HCT116 (cell line): ENCODE measurements around the gene SIRPB2. TPM values are rescaled to one million over a fixed set of nuclear protein-coding genes. Genes with fewer than 3 reads are reported as not detected.

Experiments
- ATAC-seq: fragments of 200-7000 bp; cut with Tn5 transposase; 2 replicates; pipeline ENCODE4 v1.9.1; 2020; ENCODE audit warnings: mild to moderate bottlenecking, moderate library complexity
- BruUV-seq: library from RNA; stranded (reverse); fragments of 400-500 nt; replicated peaks from 2 replicates; lab custom pipeline; 2021; lab: Mats Ljungman, UMichigan
- CTCF ChIA-PET: fragments of 300-600 bp; sonication (Branson Sonifier 250); formaldehyde crosslinking; loops from one replicate; lab custom pipeline; 2021; ENCODE audit warnings: antibody characterized with exemption; lab: Charles Lee
- POLR2A ChIA-PET: fragments of 300-600, 350-600 bp; sonication (Branson Sonifier 250); formaldehyde crosslinking; loops from one replicate; lab custom pipeline; 2021; ENCODE audit warnings: antibody characterized with exemption; lab: Charles Lee
- RAD21 ChIA-PET, 2 experiments: fragments of 300-600 bp; sonication (Branson Sonifier 250); formaldehyde crosslinking; loops; one replicate each; lab custom pipeline; 2023; ENCODE audit warnings: low total read pairs in 2 of 2; ENCODE audit not compliant: uncharacterized antibody in 2 of 2, unreplicated experiment in 2 of 2, low non-redundant PET in 1 of 2; lab: Charles Lee
- DNase-seq: peaks from one replicate; pipeline ENCODE4 v3.0.0-alpha.2; 2010; ENCODE audit warnings: low read depth, low spot score
- H2AFZ ChIP-seq: fragments of 200-600 bp; shearing (Covaris generic), sonication (generic); 2 replicates; pipeline ENCODE4 v1.6.1; 2017; ENCODE audit warnings: low read depth, mixed run types, mixed read lengths, antibody characterized with exemption, low read length; ENCODE audit not compliant: poor library complexity, severe bottlenecking
- H3K27ac ChIP-seq: 2 replicates; pipeline ENCODE4 v1.5.1; 2012; ENCODE audit warnings: low read depth, low read length
- H3K27me3 ChIP-seq: fragments of 200-600 bp; sonication (generic); 2 replicates; pipeline ENCODE4 v1.6.1; 2016; ENCODE audit warnings: mixed run types, low read length, mixed read lengths; ENCODE audit not compliant: insufficient read depth
- H3K36me3 ChIP-seq, 2 experiments: fragments of 200-500 bp in 1 of 2; fragments of 200-600 bp in 1 of 2; sonication (Bioruptor generic) in 1 of 2; sonication (generic) in 1 of 2; 2 replicates each; pipeline versions ENCODE4 v1.5.1 to v1.6.1; 2014 to 2016; ENCODE audit warnings: low read length in 2 of 2, inconsistent platforms in 1 of 2, mixed read lengths in 1 of 2, mixed run types in 1 of 2; ENCODE audit not compliant: insufficient read depth in 2 of 2, control insufficient read depth in 1 of 2
- H3K4me1 ChIP-seq, 2 experiments: fragments of 200-600 bp in 1 of 2; sonication (generic) in 1 of 2; 2 replicates each; pipeline versions ENCODE4 v1.5.1 to v1.6.1; 2012 to 2017; ENCODE audit warnings: low read length in 2 of 2, inconsistent platforms in 1 of 2, mild to moderate bottlenecking in 1 of 2, mixed read lengths in 1 of 2, mixed run types in 1 of 2, moderate library complexity in 1 of 2; ENCODE audit not compliant: insufficient read depth in 2 of 2, control insufficient read depth in 1 of 2
- H3K4me2 ChIP-seq: fragments of 200-600 bp; sonication (generic); 2 replicates; pipeline ENCODE4 v1.6.1; 2017; ENCODE audit warnings: mixed run types, low read length, mixed read lengths
- H3K4me3 ChIP-seq, 2 experiments: fragments of 200-600 bp in 1 of 2; sonication (generic) in 1 of 2; replicated peaks in 1 of 2; 2 replicates each; pipeline ENCODE4 v1.5.1; 2011 to 2016; ENCODE audit warnings: low read length in 2 of 2, control low read depth in 1 of 2, low read depth in 1 of 2, mild to moderate bottlenecking in 1 of 2, mixed read lengths in 1 of 2, mixed run types in 1 of 2
- H3K79me2 ChIP-seq: fragments of 200-600 bp; sonication (generic); 2 replicates; pipeline ENCODE4 v1.6.1; 2017; ENCODE audit warnings: mild to moderate bottlenecking, mixed run types, low read length, moderate library complexity, mixed read lengths; ENCODE audit not compliant: insufficient read depth
- H3K9ac ChIP-seq: fragments of 200-600 bp; sonication (generic); 2 replicates; pipeline ENCODE4 v1.6.1; 2016; ENCODE audit warnings: low read length, mixed read lengths
- H3K9me2 ChIP-seq: fragments of 200-600 bp; sonication (generic), shearing (Covaris generic); 2 replicates; pipeline ENCODE4 v1.6.1; 2017; ENCODE audit warnings: mixed run types, mild to moderate bottlenecking, moderate library complexity; ENCODE audit not compliant: insufficient read depth
- H3K9me3 ChIP-seq, 2 experiments: fragments of 200-500 bp in 1 of 2; fragments of 200-600 bp in 1 of 2; sonication (Bioruptor generic) in 1 of 2; sonication (generic) in 1 of 2; 2 replicates each; pipeline ENCODE4 v1.6.1; 2014 to 2017; ENCODE audit warnings: low read length in 2 of 2, mixed read lengths in 2 of 2, inconsistent platforms in 1 of 2, low read depth in 1 of 2, mild to moderate bottlenecking in 1 of 2, mixed run types in 1 of 2, moderate library complexity in 1 of 2; ENCODE audit not compliant: control insufficient read depth in 1 of 2, insufficient read depth in 1 of 2
- H4K20me1 ChIP-seq: fragments of 200-600 bp; sonication (generic), shearing (Covaris generic); 2 replicates; pipeline ENCODE4 v1.6.1; 2017; ENCODE audit warnings: mixed run types, mild to moderate bottlenecking, moderate library complexity; ENCODE audit not compliant: insufficient read depth
- ATF3 ChIP-seq: IDR thresholded peaks from 2 replicates; pipeline ENCODE4 v1.6.1; 2012
- CBX3 ChIP-seq: IDR thresholded peaks from 2 replicates; pipeline ENCODE4 v1.6.1; 2012; ENCODE audit warnings: low read depth
- CEBPB ChIP-seq: IDR thresholded peaks from 2 replicates; pipeline ENCODE4 v1.6.1; 2012; ENCODE audit warnings: low read depth
- CTCF ChIP-seq, 3 experiments: fragments of 200-600 bp in 1 of 3; sonication (generic) in 1 of 3; IDR thresholded peaks in 2 of 3; conservative IDR thresholded peaks in 1 of 3; 2 replicates each; pipeline ENCODE4 v1.5.1; 2012 to 2017; ENCODE audit warnings: low read depth in 2 of 3, low read length in 2 of 3, antibody characterized with exemption in 1 of 3, borderline replicate concordance in 1 of 3, control low read depth in 1 of 3, mild to moderate bottlenecking in 1 of 3, mixed read lengths in 1 of 3, mixed run types in 1 of 3, moderate library complexity in 1 of 3; ENCODE audit not compliant: insufficient read depth in 1 of 3
- EGR1 ChIP-seq: IDR thresholded peaks from 2 replicates; pipeline ENCODE4 v1.6.1; 2012; ENCODE audit warnings: low read depth
- EZH2 ChIP-seq: fragments of 200-600 bp; sonication (generic); IDR thresholded peaks from 2 replicates; pipeline ENCODE4 v1.6.1; 2017; ENCODE audit warnings: antibody characterized with exemption, mixed run types
- EZH2phosphoT487 ChIP-seq: fragments of 200-600 bp; IDR thresholded peaks from 2 replicates; pipeline ENCODE4 v1.6.1; 2018; ENCODE audit warnings: antibody characterized with exemption, borderline replicate concordance
- JUND ChIP-seq: IDR thresholded peaks from 2 replicates; pipeline ENCODE4 v1.6.1; 2012
- MAX ChIP-seq: IDR thresholded peaks from 2 replicates; pipeline ENCODE4 v1.6.1; 2012
- POLR2A ChIP-seq: IDR thresholded peaks from 2 replicates; pipeline ENCODE4 v1.7.0; 2011; ENCODE audit warnings: borderline replicate concordance; ENCODE audit not compliant: insufficient read depth, insufficient read length; ENCODE audit errors: extremely low read depth
- POLR2AphosphoS5 ChIP-seq: IDR thresholded peaks from 2 replicates; pipeline ENCODE4 v1.6.1; 2011; ENCODE audit warnings: mild to moderate bottlenecking, low read depth, low read length, moderate library complexity
- RAD21 ChIP-seq: IDR thresholded peaks from 2 replicates; pipeline ENCODE4 v1.6.1; 2012; ENCODE audit warnings: low read depth, mild to moderate bottlenecking
- REST ChIP-seq: IDR thresholded peaks from 2 replicates; pipeline ENCODE4 v1.6.1; 2012; ENCODE audit warnings: low read depth
- SIN3A ChIP-seq: IDR thresholded peaks from 2 replicates; pipeline ENCODE4 v1.6.1; 2012; ENCODE audit warnings: low read depth
- SP1 ChIP-seq: IDR thresholded peaks from 2 replicates; pipeline ENCODE4 v1.6.1; 2012; ENCODE audit warnings: low read depth
- SRF ChIP-seq: IDR thresholded peaks from 2 replicates; pipeline ENCODE4 v1.6.1; 2012; ENCODE audit warnings: low read depth
- TCF7L2 ChIP-seq: IDR thresholded peaks from 2 replicates; pipeline ENCODE4 v1.7.0; 2011; ENCODE audit warnings: borderline replicate concordance, inconsistent platforms; ENCODE audit not compliant: insufficient read depth, insufficient read length; ENCODE audit errors: extremely low read depth
- YY1 ChIP-seq: IDR thresholded peaks from 2 replicates; pipeline ENCODE4 v1.6.1; 2011; ENCODE audit warnings: low read length, low read depth, moderate library complexity, mild to moderate bottlenecking; ENCODE audit not compliant: insufficient replicate concordance; ENCODE audit errors: extremely low read depth
- ZBTB33 ChIP-seq: IDR thresholded peaks from 2 replicates; pipeline ENCODE4 v1.6.1; 2011; ENCODE audit warnings: mild to moderate bottlenecking, low read length, moderate library complexity; ENCODE audit not compliant: insufficient replicate concordance; ENCODE audit errors: extremely low read depth
- ZNF274 ChIP-seq: fragments of 200-500 bp; sonication (Bioruptor generic); IDR thresholded peaks from 2 replicates; pipeline ENCODE4 v1.6.1; 2014; ENCODE audit warnings: mild to moderate bottlenecking, low read depth, low read length, inconsistent platforms
- intact Hi-C: fragments of 100-400 bp; cut with micrococcal nuclease; formaldehyde crosslinking; loops from 2 replicates; pipeline ENCODE4 v1.10.0; 2022
- total RNA-seq: library from RNA; stranded (reverse); gene quantifications from one replicate; pipeline ENCODE4 v1.2.1, GENCODE V29; 2021; ENCODE audit not compliant: unreplicated experiment

The SIRPB2 gene
- total RNA-seq, 1 experiment from 2014 or later, result not detected

- no peak overlapping the region for H3K4me3 ChIP-seq
- no peak overlapping the region for H3K9ac ChIP-seq
- POLR2A ChIA-PET, result no interaction called here
- DNase-seq, result no peak
- RAD21 ChIA-PET, result no interaction called here
- H3K79me2 ChIP-seq, result no peaks in the 10 kb centered on the region
- H4K20me1 ChIP-seq, result no peaks in the 10 kb centered on the region; the same call in 1 of the 2 replicates
- H3K4me2 ChIP-seq, result no peak overlapping the region
- no TSS peak for BruUV-seq
- CTCF ChIA-PET, result no interaction called here
- H3K9me2 ChIP-seq, result no peaks in the 10 kb centered on the region
- no peaks in the 10 kb centered on the region for H3K4me1 ChIP-seq
- H3K27me3 ChIP-seq, result peaks cover 14% of the 10 kb centered on the region; the same call in 1 of the 2 replicates
- H3K36me3 ChIP-seq, result no peaks in the 10 kb centered on the region
- H3K9me3 ChIP-seq, result no peaks in the 10 kb centered on the region
- intact Hi-C loops, result no loop called here
- no peak for ATAC-seq
- H2AFZ ChIP-seq, result no peak overlapping the region
- H3K27ac ChIP-seq, result no peak overlapping the region
- TF ChIP-seq POLR2AphosphoS5 (no peak), SRF (no peak), POLR2A (no peak), YY1 (no peak), JUND (no peak), ATF3 (no peak), ZNF274 (no peak), SP1 (no peak), CBX3 (no peak), EZH2 (no peak), RAD21 (no peak), CEBPB (no peak), CTCF (IDR thresholded peaks at IDR 0.05 in 2 of 3, conservative IDR thresholded peaks at IDR 0.05 in 1 of 3; ENCODE audit: borderline replicate concordance in 1 of 3, insufficient read depth in 1 of 3, low read depth in 2 of 3, low read length in 2 of 3) (no peak), EZH2phosphoT487 (no peak), EGR1 (no peak), MAX (no peak), SIN3A (no peak), ZBTB33 (no peak), TCF7L2 (no peak), REST (no peak)
Observed at GRCh38 chr20:1524004-1524403, 32.8 kb upstream of the SIRPB2 start.
